NCI-H2196 (cell line): ENCODE measurements around the gene TFCP2L1.

Experiments used
- DNase-seq: peaks from one replicate; lab custom pipeline; 2025; ENCODE audit not compliant: unreplicated experiment; lab: John Stamatoyannopoulos, UW

The TFCP2L1 gene

DNA sequence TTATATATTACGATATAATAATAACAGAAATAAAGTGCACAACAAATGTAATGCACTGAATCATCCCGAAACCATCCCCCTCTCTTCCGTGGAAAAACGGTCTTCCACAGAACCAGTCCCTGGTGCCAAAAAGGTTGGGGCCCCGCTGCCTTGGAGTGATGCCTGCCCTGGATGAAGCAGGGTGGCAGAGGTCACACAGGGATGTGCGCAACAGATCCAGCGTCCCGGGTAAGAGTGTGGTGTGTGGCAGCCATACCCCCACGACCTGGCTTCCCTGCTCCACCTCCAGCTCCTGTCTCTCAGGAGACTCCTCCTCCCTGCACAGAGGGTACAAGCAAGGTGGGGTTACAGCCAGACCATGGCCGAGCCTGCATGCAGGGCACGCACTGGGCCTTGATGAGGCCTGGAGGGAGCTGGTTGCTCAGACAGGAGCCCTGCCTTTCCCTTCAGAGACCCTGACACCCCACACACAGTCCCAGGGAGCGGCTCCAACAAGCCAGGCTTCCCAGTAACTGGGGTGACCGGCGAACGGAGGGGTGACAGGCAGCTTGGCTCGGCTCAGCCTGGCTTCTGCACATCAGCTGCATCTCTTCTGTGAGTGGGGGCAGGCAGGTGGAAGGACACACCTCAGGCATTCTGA, 41.1 kb downstream of the TFCP2L1 start:
- DNase-seq, result no peak

GRCh38 chr2:121242976-121243375, 42.0 kb downstream of the TFCP2L1 start:
- DNase-seq, result no peak

DNA sequence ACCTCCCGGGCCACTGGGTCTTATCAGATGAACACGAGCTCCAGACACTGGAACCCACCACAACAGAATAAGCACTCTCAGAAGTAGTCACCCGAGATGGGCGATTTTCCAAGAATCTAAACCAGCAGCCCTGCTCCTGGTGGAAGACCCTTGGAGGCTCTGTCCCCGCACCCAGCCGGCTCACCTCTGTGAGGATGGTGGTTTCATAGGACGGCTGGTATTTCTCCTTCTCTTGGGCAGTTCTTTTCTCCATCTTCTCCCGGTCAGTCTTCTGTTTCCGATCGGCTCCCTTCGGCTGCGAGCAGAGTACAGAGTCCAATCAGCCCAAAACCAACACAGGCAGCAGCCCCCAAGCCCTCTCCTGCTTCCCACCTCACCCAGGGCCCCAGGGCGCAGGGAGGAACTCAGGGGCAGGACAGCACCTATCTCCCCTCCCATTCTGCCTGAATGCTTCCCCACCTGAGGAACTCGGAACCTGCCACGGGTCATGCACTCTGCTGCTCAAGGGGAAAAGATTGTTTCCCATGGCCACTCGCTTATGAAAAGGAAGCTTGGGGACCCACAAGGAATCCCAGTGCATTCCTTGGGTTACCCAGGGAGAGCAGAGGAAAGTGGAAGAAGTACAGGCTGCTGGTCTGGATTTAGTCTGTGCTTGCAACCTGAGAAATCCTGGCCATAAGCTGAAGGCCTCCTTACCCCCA, 42.7 kb downstream of the TFCP2L1 start:
- no peak for DNase-seq

DNA sequence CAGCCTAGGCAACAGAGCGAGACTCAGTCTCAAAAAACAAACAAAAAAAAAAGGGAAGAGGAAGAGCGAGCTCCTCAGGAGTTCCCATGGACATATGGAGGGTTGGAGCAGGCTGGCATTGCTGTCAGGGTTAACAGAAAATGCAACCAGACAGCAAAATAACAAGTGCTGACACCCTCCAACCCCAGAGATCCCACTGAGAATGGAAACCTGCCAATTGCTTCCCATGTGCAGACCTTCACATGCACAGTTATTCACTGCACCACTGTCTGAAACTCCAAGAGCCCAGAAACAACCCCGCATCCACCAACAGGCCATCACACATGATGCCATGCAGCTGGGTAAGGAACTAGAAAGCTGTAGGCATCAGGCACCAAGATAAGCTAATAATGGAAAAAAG, 43.5 kb downstream of the TFCP2L1 start:
- DNase-seq, result no peak

DNA sequence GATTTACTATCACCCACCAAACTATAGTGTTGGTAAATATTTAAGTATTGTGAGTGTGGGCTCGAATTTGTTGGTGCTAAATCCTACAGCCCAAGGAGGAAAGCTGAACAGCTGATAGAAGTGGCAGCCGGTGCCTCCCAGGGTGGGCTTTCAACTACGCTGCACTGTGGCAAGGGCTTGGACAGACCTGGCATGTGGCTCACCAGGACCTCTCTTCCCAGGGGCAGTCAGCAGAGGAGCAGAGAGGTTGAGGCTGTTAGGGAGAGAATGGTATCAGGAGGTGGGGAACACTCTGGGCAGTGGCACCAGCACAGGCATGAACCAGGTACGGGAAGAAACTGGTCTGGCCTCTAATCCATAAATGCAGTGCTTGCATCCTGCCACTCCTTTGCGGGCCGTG, 44.6 kb downstream of the TFCP2L1 start:
- DNase-seq, result no peak

DNA sequence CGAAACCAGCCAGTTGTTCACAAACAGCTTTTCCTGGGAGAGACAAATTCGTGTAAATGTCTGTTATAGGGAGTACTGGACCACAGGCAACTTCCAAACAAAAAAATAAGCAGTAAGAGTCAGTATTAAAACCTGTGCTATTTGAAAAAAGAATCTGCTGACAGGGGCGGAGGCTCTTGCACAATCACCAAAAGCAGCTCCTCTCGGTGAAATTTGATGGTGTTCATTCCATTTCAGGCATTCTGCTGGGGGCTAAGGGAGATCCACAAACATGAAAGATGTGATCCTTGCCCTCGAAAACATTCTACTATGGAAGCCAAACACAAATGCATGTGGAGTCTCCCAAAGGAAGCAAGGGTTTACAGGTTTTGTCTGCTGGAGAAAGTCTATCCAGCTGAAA, 45.0 kb downstream of the TFCP2L1 start:
- no peak for DNase-seq

- no peak for DNase-seq
Observed at GRCh38 chr2:121239471-121239870, 45.5 kb downstream of the TFCP2L1 start.

DNA sequence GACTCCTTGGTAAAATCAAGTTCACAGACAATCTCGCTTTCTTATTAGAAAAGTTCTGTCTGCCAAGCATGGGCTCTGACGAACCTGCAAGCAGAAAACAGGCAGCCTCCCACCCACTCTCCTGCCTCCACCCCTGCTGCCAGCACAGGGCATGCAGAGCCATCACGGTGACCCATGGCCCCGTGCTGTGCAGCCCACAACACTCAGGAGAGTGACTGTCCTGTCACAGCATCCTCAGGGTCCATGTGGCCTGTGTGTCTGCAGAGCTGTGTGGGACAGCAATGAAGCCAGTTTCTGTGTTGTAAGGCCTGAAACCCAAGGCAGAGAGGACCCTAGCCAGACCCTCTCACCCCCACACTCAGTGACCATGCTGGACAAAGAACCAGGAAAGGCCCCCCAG, 46.2 kb downstream of the TFCP2L1 start:
- DNase-seq, result no peak

- no peak for DNase-seq
Observed at GRCh38 chr2:121237980-121238665, 46.9 kb downstream of the TFCP2L1 start.

- DNase-seq, result no peak
Observed at GRCh38 chr2:121237336-121237979, 47.5 kb downstream of the TFCP2L1 start.

- DNase-seq, result no peak
Observed at GRCh38 chr2:121236650-121237180, 48.3 kb downstream of the TFCP2L1 start.

- no peak for DNase-seq
Observed at GRCh38 chr2:121236101-121236640, 48.8 kb downstream of the TFCP2L1 start.

GRCh38 chr2:121235542-121235941, 49.5 kb downstream of the TFCP2L1 start:
- DNase-seq, result no peak

GRCh38 chr2:121234791-121235190, 50.2 kb downstream of the TFCP2L1 start:
- no peak for DNase-seq

DNA sequence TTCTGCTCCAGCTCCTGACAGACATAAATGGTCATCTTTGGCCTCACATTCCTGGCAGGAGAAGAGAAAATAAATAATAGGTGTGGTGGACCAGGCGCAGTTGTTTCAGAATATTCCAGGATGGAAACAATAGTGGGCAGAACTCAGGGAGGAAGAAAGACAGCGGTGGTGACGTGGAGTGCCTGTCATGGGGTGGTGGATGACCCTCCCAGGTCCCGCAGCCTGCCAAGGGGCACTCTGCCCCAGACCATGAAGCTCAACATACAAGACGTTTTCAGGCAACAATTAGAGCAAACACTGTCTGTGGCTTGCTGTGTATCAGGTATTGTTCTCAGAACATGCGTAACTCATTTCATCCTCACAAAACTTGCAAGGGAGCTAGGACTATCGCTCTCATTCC, 50.9 kb downstream of the TFCP2L1 start:
- DNase-seq, result no peak

DNA sequence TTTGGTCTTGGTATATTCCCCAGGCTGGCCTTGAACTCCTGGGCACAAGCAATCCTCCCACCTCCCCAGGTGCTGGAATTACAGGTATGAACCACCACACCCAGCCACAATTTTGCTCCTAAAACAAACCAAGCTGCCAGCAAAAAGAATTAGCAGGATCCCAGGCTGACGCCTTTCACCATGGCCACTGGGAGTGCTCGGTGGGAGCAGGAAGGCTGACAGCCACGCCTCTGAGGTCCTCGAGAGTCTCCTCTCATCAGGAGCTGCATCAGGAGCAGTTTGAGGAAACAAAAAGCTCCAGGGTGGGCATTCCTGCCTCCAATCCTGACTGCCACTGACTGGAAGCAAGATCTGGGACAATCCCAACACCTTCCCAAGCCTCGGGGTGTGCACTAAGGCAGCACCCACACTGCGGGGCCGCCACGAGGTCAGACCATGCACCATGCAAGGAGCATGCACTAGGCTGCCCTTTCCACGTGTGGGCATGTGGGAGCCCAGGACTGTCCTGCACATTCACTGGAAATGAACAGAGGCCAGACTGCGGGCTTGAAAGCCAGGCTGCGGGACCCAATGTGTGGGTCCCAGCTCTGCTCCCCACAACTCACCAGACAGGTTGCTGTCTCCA, 51.4 kb downstream of the TFCP2L1 start:
- DNase-seq, result no peak

DNA sequence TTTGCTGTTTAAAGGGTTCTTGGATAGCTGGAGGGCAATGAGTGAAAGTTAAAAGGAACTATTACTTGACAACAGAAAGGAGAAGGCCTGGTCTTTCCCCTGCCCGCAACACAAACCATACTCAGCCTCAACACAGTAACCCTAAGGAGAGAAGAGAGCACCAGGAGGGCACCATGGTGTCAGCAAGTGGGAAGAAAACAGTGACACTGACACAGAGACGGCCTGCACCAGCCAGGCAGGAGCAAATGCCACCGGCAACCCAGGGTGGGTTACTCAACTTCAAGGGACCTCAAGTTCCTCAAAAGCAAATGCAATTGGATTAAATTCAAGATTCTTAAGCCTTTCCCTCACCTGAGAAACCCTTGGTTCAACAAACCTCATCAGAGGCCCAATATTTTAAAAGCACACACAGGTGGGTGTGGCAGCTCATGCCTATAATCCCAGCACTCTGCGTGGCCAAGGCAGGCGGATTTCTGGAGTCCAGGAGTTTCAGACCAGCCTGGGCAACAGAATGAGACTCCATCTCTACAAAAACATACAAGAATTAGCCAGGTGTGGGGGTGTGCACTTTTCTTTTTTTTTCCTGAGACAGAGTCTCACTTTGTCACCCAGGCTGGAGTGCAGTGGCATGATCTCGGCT, 52.3 kb downstream of the TFCP2L1 start:
- no peak for DNase-seq

- no peak for DNase-seq
Observed at GRCh38 chr2:121231385-121232000, 53.5 kb downstream of the TFCP2L1 start.

- DNase-seq, result no peak
Observed at GRCh38 chr2:121228521-121228920, 56.5 kb downstream of the TFCP2L1 start.
